T-helper 9 cell (primary cell): ENCODE measurements around the gene BTAF1.
"Not testable (repeated sequence)": the region's sequence is repeated elsewhere in the genome, so short reads cannot be mapped to it uniquely, and the experiment has no call there.

Source experiments
- DNase-seq: peaks from one replicate; pipeline ENCODE4 v3.0.0-alpha.2; 2020

The BTAF1 gene

DNA sequence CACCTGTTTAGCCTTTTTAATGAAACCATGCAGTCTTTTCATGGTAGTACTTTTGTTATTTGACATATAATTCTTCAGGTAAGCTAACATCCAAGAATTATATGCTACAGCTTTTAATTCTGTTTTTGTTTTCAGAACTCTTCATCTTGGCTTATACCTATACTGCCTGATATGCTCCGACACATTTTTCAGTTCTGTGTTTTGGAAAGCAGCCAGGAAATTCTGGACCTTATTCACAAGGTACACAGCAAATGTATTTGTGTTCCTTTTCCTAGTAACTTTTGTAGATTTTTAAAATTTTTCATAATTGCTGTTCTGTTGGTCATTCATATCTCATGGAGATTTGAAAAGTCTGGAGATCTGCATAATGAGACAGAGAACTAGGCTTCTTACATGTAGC, 56.7 kb downstream of the BTAF1 start:
- no peak for DNase-seq

DNA sequence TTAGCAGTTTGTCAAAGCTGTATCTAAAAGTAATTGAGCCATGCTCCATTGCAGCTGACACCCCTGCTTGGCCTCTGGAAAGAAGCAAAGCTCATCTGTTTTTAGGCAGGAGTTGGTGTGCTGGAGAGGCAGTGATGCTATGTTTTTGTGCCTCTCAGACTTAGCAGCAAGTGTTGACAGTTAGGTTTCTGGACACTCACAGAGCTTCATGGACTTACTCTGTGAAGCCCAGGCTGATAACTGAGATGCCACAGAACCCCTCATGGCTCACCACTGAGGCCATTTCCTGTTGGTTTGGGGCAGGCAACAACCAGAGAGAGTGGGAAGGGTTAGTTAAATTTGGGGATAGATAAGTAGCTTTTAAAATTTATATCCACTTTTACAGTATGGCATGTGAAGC, 59.8 kb downstream of the BTAF1 start:
- no peak for DNase-seq

DNA sequence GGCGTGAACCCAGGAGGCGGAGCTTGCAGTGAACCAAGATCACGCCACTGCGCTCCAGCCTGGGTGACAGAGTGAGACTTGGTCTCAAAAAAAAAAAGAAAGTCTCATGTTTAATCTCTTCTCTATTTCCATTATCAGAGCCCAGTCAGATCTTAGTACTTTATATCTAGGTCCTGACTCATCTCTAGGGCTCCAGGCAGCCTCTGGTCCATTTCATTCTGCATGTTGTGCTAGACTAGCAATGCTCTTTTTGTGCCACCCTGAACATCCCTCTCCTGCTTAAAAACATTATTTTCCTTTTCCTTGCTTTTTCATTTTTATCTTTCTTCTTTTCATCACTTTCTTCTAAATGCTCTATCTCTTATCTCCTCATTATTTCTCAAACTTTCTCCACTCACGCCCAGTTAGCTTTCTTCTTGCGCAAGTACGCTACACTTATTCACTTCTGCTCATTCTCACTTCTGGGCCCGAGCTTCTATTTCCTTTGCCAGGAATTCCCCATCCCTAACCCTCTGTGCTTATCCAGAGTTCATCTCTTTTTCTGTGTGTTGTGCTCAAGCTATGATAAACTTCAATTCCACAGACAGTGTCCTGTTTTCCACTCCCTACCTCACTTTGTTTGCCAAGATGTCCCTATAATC, 63.9 kb downstream of the BTAF1 start:
- DNase-seq = no peak

- DNase-seq = no peak
Measured at GRCh38 chr10:91992031-91992430, 68.5 kb downstream of the BTAF1 start.

GRCh38 chr10:91996266-91996665, 72.7 kb downstream of the BTAF1 start:
- DNase-seq = no peak

GRCh38 chr10:92001581-92001980, 78.0 kb downstream of the BTAF1 start:
- DNase-seq = no peak

DNA sequence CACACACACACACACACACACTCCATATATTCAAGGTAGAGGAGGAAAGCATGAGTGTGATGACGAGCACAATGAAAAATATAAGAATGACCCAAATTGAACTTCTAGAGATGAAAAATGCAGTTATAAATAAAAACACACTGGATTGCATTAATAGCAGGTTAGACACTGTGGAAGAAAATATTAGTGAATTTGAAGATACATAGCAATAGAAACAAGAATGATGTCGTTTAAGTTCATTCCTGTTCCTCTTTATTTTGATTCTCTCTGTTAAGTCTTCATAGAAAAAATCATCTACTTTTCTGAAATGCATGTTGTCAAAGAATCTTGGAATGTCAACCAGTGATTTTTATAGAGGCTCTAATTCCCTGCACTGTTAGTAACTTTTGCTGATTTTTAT, 78.4 kb downstream of the BTAF1 start:
- no peak for DNase-seq

GRCh38 chr10:92003258-92003657, 79.7 kb downstream of the BTAF1 start:
- no peak for DNase-seq

DNA sequence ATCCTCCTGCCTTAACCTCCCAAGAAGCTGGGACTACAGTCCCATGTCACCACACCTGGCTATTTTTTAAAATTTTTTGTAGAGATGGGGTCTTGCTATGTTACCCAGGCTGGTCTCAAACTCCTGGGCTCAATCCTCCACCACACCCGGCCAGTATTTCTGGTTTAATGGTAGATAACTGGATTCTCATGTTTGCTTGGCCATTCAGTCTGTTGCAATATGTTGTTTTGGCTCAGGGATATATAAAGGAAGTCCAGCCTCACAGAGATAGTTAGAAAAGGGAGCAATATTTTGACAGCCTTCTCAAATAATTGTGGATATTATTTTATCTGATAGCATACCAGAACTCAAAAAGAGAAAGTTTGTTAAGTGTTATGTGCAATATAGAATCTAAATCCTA, 82.4 kb downstream of the BTAF1 start:
- no peak for DNase-seq

DNA sequence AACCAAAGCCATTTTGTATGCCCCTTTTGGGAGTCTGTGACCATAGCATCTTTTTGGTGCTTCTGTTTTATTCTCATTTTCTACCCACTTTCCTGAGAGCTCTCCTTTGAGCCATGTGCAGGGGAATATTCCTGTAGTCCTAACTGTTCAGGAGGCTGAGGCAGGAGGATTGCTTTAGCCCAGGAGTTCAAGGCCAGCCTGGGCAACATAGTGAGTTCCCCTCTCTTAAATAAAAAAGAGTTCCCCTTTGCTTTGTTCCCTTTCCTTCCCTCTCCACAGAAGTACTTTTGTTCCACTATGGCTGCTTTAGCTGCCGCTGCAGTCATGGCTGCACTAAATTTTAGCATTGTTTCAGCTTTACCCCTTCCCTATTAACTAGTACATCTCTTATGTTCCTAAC, 85.9 kb downstream of the BTAF1 start:
- no peak for DNase-seq

GRCh38 chr10:92010047-92010735, 86.6 kb downstream of the BTAF1 start:
- no peak for DNase-seq

GRCh38 chr10:92011560-92012214, 88.1 kb downstream of the BTAF1 start:
- no peak for DNase-seq

DNA sequence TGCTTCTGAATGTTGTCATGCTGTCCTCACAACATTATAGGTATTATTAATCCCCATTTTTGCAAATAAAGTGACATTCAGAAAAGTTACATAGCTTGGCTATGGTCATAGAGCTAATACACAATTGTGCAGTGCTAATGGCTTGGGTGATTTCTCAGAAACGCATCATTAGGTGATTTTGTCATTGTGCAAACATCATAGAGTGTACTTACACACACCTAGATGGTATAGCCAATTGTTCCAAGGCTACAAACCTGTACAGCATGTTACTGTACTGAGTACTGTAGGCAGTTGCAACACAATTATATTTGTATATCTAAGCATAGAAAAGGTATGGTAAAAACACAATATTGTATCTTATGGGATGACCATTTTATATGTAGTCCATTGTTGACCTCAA, 91.0 kb downstream of the BTAF1 start:
- DNase-seq = no peak

GRCh38 chr10:92024700-92025099, 101.1 kb downstream of the BTAF1 start:
- no peak for DNase-seq

GRCh38 chr10:92025340-92025739, 101.8 kb downstream of the BTAF1 start:
- not testable (repeated sequence) for DNase-seq

GRCh38 chr10:92027141-92027540, 103.6 kb downstream of the BTAF1 start:
- DNase-seq = no peak

DNA sequence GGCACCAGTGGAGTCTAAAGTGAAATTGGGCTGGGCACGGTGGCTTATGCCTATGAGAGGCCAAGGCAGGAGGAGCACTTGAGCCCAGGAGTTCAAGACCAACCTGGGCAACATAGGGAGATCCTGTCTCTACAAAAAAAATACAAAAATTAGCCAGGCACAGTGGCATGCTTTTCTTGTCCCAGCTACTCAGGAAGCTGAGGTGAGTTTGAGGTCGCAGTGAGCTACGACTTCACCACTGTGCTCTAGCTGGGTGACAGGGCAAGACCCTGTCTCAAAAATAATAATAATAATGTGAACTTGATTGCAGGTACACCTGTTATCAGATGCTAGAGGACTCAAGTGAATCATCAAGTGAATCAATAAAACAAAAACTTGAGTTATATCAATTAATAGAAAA, 108.0 kb downstream of the BTAF1 start:
- no peak for DNase-seq

- DNase-seq = not testable (repeated sequence)
Measured at GRCh38 chr10:92033070-92033469, 109.5 kb downstream of the BTAF1 start.

- no peak for DNase-seq
Measured at GRCh38 chr10:92038949-92039348, 115.4 kb downstream of the BTAF1 start.

GRCh38 chr10:92042541-92042940, 119.0 kb downstream of the BTAF1 start:
- DNase-seq = no peak

- no peak for DNase-seq
Measured at GRCh38 chr10:92045641-92046106, 122.1 kb downstream of the BTAF1 start.

- DNase-seq = no peak
Measured at GRCh38 chr10:92047215-92047614, 123.6 kb downstream of the BTAF1 start.

GRCh38 chr10:92052088-92052487, 128.5 kb downstream of the BTAF1 start:
- DNase-seq = no peak

DNA sequence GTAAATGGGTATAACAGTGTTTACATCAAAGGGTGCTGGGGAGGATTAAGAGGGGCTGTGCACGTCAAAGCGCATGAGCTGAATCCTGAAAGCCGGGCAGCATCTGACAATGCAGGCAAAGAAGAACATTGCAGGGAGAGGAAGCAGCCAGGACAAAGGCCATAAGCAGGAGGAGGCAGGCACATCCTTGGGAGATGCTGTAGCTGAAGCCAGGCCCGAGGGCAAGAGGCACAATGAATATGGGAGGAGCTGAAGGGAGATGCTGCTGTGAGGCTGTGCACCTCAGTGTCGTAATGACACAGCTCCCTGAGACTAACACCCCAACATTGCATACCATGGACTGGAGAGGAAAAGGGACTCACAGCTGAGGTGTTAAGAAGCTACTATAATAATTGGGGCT, 129.2 kb downstream of the BTAF1 start:
- no peak for DNase-seq
